RWPE2 (cell line): Measurements from ENCODE around the gene ACTMAP.

ENCODE experiments used
- ATAC-seq: fragments of 200-7000 bp; cut with Tn5 transposase; 3 replicates; pipeline ENCODE4 v1.9.1; 2021; ENCODE audit warnings: low read depth
- DNase-seq: peaks from one replicate; pipeline ENCODE4 v3.0.0-alpha.2; 2020; ENCODE audit warnings: low spot score
- H3K27ac ChIP-seq: fragments of 450-650 bp; 2 replicates; pipeline ENCODE4 v1.5.1; 2017; ENCODE audit warnings: mild to moderate bottlenecking; ENCODE audit not compliant: poor library complexity, severe bottlenecking
- H3K27me3 ChIP-seq: fragments of 250-450 bp; sonication (Bioruptor Pico); 2 replicates; pipeline ENCODE4 v1.5.1; 2021; ENCODE audit warnings: mild to moderate bottlenecking, moderate library complexity; ENCODE audit not compliant: insufficient read depth, poor library complexity, severe bottlenecking
- H3K36me3 ChIP-seq: fragments of 250-450 bp; sonication (Bioruptor Pico); 2 replicates; pipeline ENCODE4 v1.5.1; 2020; ENCODE audit warnings: low read depth, mild to moderate bottlenecking, moderate library complexity
- H3K4me1 ChIP-seq: fragments of 250-450 bp; sonication (Bioruptor Pico); 2 replicates; pipeline ENCODE4 v1.5.1; 2021; ENCODE audit warnings: mild to moderate bottlenecking, moderate library complexity; ENCODE audit not compliant: insufficient read depth, poor library complexity, severe bottlenecking
- H3K4me3 ChIP-seq: fragments of 250-450 bp; sonication (Bioruptor Pico); 2 replicates; pipeline ENCODE4 v1.5.1; 2021; ENCODE audit warnings: mild to moderate bottlenecking, moderate library complexity; ENCODE audit not compliant: severe bottlenecking
- H3K9me3 ChIP-seq: fragments of 250-450 bp; sonication (Bioruptor Pico); 2 replicates; pipeline ENCODE4 v1.5.1; 2021; ENCODE audit warnings: mild to moderate bottlenecking, moderate library complexity; ENCODE audit not compliant: severe bottlenecking
- CTCF ChIP-seq: fragments of 450-650 bp; IDR thresholded peaks from one replicate; pipeline ENCODE4 v1.5.1; 2017; ENCODE audit warnings: mild to moderate bottlenecking, moderate library complexity; ENCODE audit not compliant: poor library complexity, severe bottlenecking

Gene ACTMAP

GRCh38 chr19:40693896-40694295 lies 56.4 kb downstream of the ACTMAP start:
- TF ChIP-seq CTCF = no peak
- no peaks in the 10 kb centered on the region for H3K9me3 ChIP-seq
- no peaks in the 10 kb centered on the region for H3K27me3 ChIP-seq
- no peak overlapping the region for H3K4me3 ChIP-seq
- H3K4me1 ChIP-seq = no peaks in the 10 kb centered on the region
- H3K27ac ChIP-seq = no peak overlapping the region
- H3K36me3 ChIP-seq = peaks cover 20% of the 10 kb centered on the region
- ATAC-seq (no peak), DNase-seq (no peak)

DNA sequence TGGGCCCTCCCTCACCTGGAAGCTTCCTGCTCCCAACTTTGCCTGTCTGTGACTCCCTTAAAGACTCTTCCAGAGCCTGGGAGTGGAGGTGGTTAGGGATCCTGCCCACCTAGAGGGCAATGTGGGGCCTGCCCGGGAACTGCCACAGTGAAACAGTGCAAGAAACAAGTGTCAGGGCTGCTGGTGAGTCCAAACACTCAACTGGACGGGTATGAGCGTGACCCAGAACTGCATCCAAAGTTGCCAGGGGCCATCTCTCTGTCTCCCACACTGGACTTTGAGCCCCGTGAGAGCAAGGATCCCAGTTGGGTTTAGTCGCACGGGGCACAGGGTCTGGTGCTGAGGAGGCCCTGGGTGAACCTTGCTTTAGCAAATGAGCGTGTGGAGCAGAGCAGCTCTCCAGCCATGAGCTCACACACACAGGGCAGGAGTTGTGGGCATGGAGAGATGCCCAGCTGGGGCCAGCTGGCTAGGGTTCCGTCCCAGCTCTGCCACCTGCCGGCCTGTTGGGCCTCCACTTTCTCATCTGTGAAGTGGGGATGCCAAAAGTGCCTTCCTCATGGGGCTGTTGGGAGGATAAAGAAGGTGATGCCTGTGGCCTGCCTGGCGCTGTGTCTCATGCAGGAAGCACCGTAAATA lies 57.0 kb downstream of the ACTMAP start:
- no peaks in the 10 kb centered on the region for H3K4me1 ChIP-seq
- H3K27me3 ChIP-seq = no peaks in the 10 kb centered on the region
- H3K4me3 ChIP-seq = no peak overlapping the region
- H3K36me3 ChIP-seq = peaks cover 20% of the 10 kb centered on the region
- no peak overlapping the region for H3K27ac ChIP-seq
- no peak for DNase-seq
- H3K9me3 ChIP-seq = no peaks in the 10 kb centered on the region
- TF ChIP-seq CTCF = no peak
- ATAC-seq = no peak

DNA sequence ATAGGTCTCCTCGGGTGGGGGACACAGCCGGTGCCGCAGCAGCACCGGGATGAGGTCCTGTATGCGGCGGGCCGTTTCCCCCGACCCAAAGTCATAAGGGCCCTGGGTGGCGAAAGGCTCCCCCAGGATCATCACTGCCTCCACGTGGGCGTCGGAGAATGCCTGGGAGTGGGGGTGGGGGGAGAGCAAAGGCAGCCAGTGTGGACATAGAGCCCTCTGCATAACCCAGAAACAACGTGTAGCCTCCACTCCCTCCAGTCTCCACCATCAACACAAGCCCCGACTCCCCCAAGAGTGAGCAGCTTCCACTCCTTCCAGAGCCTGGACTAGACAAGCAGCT lies 58.1 kb downstream of the ACTMAP start:
- H3K4me3 ChIP-seq = no peak overlapping the region

GRCh38 chr19:40691421-40692211 lies 58.7 kb downstream of the ACTMAP start:
- peak overlapping the region; percentile 68 for H3K27ac ChIP-seq
- no peak for DNase-seq

More for the DNA sequence above, 58.1 kb downstream of the ACTMAP start:
- H3K36me3 ChIP-seq = peaks cover 20% of the 10 kb centered on the region
- TF ChIP-seq CTCF = no peak
- ATAC-seq (no peak), DNase-seq (no peak)
- H3K27ac ChIP-seq = no peak overlapping the region
- H3K9me3 ChIP-seq = no peaks in the 10 kb centered on the region
- H3K4me1 ChIP-seq = no peaks in the 10 kb centered on the region
- H3K27me3 ChIP-seq = no peaks in the 10 kb centered on the region

More at GRCh38 chr19:40691421-40692211, 58.7 kb downstream of the ACTMAP start:
- H3K27me3 ChIP-seq = no peaks in the 10 kb centered on the region
- H3K9me3 ChIP-seq = no peaks in the 10 kb centered on the region
- H3K36me3 ChIP-seq = peaks cover 22% of the 10 kb centered on the region
- TF ChIP-seq CTCF = no peak
- no peaks in the 10 kb centered on the region for H3K4me1 ChIP-seq
- no peak for ATAC-seq
- no peak overlapping the region for H3K4me3 ChIP-seq
